HG03521 (cell line): ENCODE results near the gene EDN3.

Experiments
- ATAC-seq: cut with Tn5 transposase; IDR thresholded peaks from one replicate; pipeline ENCODE4 v1.9.1; 2021; ENCODE audit warnings: mild to moderate bottlenecking, moderate library complexity; ENCODE audit not compliant: unreplicated experiment

EDN3 gene

DNA sequence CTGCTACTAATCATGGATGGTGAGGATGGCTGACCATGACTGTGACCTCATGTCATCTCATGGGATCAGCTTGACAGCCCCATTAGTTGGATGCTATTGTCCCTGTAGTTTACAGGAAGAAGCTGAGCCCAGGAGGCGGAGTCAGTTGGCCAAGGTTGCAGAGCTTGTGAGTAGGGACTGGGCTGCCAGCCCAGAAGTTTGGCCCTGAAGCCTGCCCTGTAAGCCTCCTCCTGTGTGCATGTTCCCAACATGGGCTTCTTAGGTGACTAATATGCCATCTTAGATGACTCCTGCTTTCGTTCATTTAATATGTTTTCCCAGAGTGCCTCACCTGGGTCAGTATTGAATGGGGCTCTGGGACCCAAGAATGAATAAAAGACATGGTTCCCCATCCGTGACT lies 6.9 kb downstream of the EDN3 start:
- ATAC-seq: no peak

- no peak for ATAC-seq
These were observed 8.2 kb downstream of the EDN3 start for GRCh38 chr20:59308493-59309201.

GRCh38 chr20:59309218-59309617 lies 8.8 kb downstream of the EDN3 start:
- no peak for ATAC-seq

DNA sequence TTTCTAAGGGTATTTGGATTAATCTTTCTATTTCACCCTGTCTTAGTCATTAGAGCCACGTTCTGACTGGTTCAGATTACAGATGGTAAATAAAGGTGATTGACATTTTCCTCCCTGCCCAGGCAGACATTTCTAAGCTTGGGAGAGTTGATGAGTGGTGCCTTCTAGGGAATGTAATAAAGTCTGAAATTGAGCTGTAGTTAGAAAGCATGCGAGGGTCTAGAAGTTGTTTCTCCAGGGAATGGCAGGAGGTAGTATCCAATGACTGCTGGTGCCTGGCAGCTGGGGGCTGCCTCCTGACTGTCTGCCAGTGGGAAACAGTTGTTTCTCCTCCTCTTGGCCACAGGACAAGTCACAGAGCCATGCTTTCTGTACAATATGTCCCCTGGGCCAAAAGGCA lies 14.6 kb downstream of the EDN3 start:
- no peak for ATAC-seq

DNA sequence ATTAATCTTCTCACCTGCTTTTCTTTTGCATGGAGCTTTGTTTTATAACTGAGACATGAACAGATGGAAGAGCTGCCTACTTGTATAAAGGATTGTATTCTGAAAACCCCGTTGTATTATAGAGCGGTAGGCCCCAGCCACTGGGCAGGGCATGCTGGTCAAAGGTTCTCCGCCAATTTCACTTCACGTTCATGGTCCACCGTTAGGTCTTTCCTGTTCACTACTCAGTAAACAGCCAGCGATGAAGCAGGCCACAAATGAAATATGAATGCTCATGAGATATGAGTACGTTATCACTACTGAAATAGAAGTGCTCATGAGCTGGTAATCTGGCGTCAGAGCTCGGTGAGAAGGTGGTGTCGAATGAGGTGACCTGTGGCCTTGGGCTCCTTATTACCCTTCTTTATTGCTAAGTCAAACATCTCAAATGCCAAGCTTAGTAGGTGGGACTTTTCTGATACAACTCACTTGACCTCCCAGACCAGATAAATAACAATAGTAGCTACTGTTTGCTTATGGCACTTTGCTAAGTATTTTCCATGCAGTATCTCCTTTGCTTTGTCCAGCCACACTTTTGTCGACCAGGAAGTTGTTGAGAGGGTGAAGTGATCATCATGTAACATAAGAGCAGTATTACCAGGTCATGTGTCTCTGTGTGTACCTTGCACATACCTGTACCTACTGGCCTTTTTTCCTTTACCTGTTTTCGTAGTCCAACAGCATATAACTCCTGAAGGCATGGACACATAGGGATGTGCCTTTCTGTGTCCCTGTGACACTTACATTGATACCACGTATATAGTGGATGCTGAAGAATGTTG lies 16.7 kb downstream of the EDN3 start:
- ATAC-seq: no peak

GRCh38 chr20:59318201-59318790 lies 17.9 kb downstream of the EDN3 start:
- ATAC-seq: no peak

DNA sequence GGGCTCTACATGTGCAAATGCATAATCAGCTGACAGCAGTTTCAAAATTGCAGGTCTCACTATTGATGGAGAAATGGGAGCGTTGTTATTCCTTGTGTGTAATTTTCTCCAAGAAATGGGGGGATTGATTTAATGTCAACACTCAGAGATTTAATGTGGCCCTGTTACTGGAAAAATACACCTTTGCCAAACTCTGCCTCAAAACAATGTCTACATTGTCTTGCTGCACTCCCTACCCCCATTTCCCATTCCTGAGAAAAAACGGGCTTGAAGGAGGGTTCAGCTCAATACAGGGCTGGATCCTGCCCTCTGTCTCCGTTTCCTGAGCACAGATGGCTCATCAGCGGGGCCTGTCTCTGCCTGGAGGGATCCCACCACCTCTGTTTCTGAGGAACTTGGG lies 18.4 kb downstream of the EDN3 start:
- ATAC-seq: no peak

GRCh38 chr20:59320426-59320825 lies 20.0 kb downstream of the EDN3 start:
- no peak for ATAC-seq

DNA sequence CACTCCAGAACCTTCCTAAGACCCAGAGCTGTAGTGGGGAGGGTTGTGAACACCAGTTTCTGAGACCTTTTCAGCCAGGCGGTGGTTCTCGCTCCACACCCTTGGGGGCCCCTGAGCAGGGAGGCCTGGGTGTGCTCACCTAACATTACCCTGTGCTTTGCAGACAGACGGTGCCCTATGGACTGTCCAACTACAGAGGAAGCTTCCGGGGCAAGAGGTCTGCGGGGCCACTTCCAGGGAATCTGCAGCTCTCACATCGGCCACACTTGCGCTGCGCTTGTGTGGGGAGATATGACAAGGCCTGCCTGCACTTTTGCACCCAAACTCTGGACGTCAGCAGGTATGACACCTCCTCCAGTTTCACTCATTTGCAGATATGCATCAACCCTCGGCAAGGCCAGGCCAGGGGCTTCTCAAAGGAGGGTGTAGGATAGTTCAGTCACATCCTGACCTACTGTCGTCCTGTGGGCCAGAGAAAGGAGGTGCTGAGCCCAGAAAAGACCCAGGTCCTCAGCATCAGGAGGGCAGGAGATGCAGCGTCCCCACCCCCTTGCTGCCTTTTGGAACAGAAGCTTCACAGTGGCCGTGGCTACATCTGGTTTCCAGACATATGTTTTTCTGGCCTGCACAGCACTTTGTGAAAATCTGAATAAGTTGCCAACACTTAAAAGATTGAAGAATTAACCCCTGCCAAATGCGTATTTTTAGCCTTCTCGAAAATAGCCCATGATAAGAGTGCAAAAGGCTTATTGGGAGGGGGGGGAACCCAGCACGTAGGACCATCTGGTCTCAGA lies 20.6 kb downstream of the EDN3 start:
- no peak for ATAC-seq

DNA sequence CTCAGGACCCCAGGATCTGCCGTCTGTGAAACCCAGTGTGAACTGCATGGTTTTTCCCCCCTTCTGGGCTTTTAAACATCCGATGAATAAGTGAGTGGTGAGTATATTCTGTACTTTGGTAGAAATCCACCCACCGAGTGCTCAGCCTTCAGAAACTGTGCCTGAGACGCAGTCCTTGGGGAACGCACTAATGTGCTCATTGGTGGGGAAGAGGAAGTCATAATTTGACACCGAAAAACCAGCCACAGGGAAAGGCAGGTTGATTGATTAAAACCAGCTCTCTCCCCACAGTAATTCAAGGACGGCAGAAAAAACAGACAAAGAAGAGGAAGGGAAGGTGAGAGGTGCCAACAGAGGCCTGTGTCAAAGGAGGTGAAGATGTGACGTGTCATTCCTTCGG lies 21.7 kb downstream of the EDN3 start:
- no peak for ATAC-seq

- no peak for ATAC-seq
These were observed 22.4 kb downstream of the EDN3 start for GRCh38 chr20:59322585-59323454.

GRCh38 chr20:59323731-59324130 lies 23.3 kb downstream of the EDN3 start:
- ATAC-seq: no peak

- ATAC-seq: no peak
These were observed 24.2 kb downstream of the EDN3 start for GRCh38 chr20:59324521-59325141.

DNA sequence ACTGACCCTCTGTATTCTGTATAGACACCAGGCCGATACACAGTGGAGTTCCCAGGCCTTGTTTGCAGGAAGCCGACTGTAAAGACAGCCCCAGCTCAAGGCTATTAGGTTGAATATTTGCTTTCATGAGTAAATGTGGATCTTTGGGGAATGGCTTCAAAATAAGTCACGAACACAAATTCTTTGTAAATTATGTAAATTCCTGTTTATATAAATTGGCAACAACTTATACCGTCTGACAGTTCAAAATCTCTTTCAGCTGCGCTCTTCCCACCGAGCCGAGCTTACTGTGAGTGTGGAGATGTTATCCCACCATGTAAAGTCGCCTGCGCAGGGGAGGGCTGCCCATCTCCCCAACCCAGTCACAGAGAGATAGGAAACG lies 24.7 kb downstream of the EDN3 start:
- no peak for ATAC-seq

DNA sequence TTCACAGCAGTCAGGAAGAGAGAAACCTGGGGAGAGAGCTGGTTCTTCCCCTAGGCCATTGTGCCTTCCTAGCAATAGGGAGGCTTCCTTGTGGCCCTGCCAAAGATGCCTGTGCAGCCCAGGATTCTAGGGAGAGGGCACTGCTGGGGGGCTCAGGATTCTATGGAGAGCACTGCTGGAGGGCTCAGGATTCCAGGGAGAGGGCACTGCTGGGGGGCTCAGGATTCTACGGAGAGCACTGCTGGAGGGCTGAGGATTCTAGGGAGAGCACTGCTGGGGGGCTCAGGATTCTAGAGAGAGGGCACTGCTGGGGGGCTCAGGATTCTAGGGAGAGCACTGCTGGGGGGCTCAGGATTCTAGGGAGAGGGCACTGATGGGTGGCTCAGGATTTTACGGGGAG lies 25.8 kb downstream of the EDN3 start:
- no peak for ATAC-seq

- no peak for ATAC-seq
These were observed 27.7 kb downstream of the EDN3 start for GRCh38 chr20:59328071-59328470.

DNA sequence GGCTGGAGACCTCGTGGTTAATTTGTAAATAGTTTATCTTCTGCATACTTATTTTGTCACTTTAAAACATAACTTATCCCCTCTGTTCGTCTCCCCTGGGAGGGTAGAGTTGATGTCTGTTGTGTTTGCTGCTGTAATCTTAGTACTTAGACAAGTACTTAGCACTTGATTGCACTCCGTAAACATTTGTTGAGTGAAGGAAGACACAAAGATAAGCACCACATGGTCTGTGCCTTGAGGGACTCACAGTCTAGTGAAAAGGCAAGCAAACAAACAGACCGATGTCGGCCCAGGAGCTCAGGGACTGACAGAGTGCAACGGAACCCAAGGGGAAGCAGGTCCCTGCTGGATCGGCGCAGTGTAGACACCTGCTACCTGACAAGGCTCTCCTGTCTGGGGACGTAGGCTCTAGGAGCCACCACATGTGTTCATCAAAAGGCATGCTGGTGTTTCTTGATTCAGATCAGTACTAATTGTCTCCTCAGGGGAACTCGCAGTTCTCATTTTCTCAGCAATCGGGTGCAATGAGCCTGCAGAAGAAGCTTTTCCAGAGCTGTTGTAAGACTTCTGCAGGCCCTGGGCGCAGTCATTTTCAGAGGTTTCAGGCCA lies 31.4 kb downstream of the EDN3 start:
- no peak for ATAC-seq

DNA sequence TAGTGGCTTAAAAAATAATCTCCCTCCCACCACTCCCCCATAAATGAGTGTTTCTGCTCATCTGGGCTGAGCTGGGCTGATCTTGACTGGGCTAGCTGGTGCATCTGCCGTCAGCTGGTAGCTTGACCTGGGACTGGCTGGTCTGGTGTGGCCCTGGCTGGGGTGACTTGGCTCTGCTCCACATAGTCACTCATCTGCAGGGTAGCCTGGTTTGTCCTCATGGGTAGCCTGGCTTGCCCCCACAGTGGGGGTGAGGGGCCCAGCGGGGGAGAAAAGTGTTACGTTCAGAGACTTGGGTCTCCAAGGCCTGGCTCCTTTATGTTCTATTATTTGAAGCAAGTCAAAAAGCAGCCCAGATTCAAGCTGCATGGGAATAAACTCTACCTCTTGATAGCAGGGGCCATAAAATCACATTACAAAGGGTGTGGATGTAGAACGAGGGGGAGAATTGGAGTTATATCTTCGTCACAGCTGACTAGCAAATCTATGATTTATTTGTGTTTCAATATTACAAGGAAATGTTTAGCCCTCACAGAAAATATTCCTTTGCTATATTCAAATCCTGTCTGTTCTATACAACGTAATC lies 32.9 kb downstream of the EDN3 start:
- ATAC-seq: no peak

DNA sequence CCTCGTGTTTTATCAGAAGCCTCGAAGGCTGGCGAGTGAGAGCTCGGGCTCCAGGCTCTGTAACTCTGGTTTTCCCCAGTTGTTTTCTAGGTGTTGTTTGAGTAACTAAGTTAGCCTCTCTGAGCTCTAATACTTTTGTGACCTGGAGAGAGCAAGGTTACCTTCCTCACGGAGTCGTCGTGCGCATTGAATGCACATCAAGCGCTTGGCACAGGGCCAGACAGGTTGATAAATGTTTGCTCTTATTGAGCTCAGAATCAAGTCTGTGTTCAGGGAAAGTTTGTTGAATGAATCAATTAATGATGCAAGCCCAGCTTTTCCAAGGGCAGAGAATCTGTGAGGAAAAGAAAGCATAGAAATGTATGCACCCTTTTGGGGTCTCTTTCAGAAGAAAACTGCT lies 33.5 kb downstream of the EDN3 start:
- no peak for ATAC-seq
